Activated naive CD4-positive, alpha-beta T cell treated with anti-CD3 and anti-CD28 coated beads, Interleukin-2, amount 10 ng/mL, durations not matched to agents 5 hours and 36 hours (primary cell): ENCODE measurements around the gene RNF215. TPM values are rescaled to one million over a fixed set of nuclear protein-coding genes. Genes with fewer than 3 reads are reported as not detected.

ENCODE experiments used
- total RNA-seq, 2 experiments: library from RNA; stranded (reverse); gene quantifications; one replicate each; pipeline ENCODE4 v1.2.3, GENCODE V29; 2021

Gene RNF215
- 1 to 10 TPM; 8.6 to 9.2 TPM for total RNA-seq

DNA sequence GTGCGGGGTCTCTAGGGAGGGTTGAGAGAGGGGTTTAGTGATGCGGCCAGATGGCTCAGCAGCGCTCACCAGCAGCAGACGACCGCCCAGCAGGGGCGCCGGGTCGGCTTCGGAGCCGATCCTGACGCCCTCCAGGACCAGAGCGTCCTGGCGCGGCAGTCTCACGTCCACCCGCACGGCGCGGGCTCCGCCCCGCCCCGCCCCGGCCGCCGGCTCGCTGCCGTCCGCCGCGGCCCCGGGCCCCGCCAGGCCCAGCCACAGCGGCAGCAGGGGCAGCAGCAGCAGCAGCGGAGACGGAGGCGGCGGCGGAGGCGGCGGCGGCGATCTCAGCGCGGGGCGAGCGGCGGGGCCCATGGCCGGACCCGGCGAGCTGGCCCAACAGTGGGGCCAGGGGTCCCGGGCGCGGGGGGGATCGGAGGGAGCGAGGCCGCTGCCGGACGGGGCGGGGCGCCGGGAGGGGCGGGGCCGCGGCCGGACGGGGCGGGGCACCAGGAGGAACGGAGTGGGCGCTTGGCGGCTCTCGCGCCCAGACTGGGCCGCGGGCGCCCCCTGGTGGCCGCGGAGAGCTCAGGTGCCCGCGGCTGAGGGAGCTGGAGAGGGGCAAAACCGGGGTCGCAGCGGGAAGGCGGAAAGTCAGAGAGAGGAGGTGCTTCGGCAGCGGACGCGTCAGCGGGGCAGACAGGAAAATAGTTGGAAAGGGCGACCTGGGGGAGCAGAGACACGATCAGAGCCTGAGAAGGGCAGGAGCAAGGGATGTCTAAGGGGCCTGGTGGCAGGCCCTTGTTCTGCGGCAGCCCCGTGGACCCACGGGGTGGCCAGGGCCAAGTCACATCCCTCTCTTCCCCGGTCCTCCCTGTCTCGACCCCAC is at the start of gene RNF215:
TSS of gene RNF215 (minus strand) at position 452 of the 868 bp plus-strand sequence. CDS start at position 354, 98 bp downstream.

DNA sequence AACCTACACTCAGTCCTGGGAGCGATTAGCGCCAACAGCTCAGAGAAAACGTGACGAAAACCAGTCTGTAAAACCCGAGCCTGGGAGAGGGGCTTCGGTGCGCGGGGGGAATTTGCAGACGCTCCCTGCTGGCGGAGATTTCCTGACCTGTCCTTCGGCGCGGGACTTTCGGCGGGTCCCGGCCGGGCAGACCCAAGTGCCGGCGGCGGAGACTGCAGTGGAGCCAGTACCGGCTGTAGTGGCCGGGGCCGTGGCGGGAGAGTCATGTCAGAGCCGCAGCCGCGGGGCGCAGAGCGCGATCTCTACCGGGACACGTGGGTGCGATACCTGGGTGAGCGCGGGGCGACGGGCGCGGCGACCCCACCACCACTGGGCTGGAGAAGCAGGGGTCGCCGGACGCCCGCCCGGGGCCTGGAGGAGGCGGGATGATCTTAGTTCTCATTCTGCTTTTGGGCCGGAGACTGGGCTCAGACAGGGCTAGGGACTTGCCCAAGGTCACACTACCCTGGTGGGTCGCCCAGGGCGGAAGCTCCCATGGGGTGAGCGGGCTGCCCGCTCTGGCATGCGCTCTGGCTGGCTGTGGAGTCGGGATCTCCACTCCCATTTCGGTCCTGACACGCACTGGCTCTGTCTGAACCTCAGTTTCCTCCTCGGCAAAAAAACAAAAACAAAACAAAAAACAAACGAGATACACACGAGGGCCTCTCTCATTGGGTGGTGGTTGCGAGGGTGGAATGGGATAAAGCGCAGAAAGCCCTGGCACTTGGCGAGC is 38.6 kb upstream of the RNF215 start, which contains the start of gene MTFP1:
TSS of gene MTFP1 (plus strand) at position 153 of the 772 bp plus-strand sequence. CDS start at position 265, 112 bp downstream.

DNA sequence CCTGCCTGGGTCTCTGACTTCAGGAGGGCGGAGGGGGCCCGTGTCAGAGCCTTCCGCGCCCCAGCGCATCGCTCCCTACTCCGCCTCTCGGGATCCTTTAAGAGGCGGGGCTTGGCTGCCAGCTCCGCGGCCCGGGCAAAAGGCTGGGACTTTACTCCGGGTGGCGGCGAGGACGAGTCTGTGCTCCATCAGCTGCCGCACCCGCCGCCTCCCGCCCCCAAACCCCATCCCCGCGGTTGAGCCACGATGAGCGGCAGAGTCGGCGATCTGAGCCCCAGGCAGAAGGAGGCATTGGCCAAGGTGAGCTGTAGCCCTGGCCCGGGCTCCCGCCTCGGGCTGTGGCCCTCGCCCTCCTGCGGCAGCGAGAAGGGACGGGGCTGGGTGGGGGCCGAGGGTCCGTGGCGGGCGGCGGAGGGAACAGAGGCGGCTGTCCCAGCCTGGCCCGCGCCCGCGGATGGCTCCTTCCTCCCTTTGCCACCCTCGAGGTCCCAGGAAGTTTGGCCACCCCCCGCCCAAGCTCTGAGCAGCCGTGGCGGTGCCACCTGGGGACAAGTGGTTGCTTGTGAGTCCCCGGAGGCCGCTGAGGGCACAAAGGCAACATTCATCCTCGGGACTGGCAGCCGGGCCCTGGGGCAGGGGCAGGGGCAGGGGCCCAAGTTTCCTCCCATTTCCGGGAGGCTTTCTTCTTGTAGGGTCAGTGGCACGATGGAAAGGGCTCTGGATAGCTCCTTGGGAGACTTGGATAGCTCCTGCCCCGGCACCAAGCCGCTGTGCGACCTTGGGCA is 9.9 kb upstream of the RNF215 start, which contains the start of gene SEC14L2:
TSS of gene SEC14L2 (plus strand) at position 148 of the 785 bp plus-strand sequence. CDS start at position 247, 99 bp downstream.

DNA sequence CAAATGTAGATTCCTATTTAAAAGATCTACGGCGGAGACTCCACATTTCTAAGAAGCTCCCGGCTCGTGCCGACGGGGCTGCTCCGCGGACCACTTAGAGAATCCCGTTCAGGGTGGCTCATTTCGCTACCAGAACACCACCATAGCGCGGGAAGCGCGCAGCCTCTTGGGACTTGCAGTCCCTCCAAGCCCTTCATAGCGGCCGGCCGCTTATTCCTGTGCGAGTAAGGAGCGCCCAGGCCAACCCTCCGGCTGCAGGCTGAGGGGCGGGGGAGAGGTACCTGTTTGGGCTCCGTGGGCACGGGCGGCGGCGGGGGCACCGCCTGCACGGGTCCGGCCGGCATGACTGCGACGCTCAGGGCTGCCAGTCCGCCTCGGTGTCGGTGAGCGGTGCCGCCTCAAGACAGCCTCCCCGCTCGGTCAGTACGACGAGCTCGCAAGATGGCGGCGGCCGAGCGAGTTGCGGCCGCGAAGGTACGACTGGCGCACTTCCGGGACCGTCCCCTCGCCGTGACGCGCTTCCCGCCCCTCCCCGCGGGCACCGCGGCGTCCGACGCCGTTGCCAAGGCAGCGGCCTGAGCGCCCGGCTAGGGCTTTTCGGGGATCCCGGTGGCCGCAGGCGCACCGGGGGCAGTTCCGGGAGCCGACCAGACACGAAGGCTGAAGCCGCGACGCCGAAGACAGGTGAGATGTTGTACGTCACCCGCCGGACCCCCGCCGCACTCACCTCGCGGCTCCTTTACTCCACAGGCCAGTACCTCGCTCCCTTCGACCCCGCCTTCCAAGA is 30.6 kb downstream of the RNF215 start, which contains the start of the genes CCDC157 and SF3A1:
TSS of gene CCDC157 (plus strand) at position 559 of the 787 bp plus-strand sequence. CDS start 8,994 bp downstream, outside the sequence.
TSS of gene SF3A1 (minus strand) at position 446 of the 787 bp plus-strand sequence. CDS start at position 344, 102 bp downstream.

Other genes starting within 250 kb of the RNF215 start
- 100 to 1,000 TPM; 100 to 102 TPM for gene LIF, start 140.7 kb downstream of the RNF215 start, total RNA-seq
- gene OSM, start 120.6 kb downstream of the RNF215 start, total RNA-seq, result 10 to 100 TPM; 72.0 to 74.5 TPM
- 10 to 100 TPM; 19.4 to 20.0 TPM for gene CASTOR1, start 97.9 kb downstream of the RNF215 start, total RNA-seq
- 10 to 100 TPM; 50.4 to 50.9 TPM for gene TBC1D10A, start 60.5 kb downstream of the RNF215 start, total RNA-seq
- gene SF3A1, start 30.5 kb downstream of the RNF215 start, total RNA-seq, result 100 to 1,000 TPM; 217 to 233 TPM
- gene CCDC157, start 30.4 kb downstream of the RNF215 start, total RNA-seq, result 1 to 10 TPM; 3.3 to 4.2 TPM
- gene SEC14L2, start 9.6 kb upstream of the RNF215 start, total RNA-seq, result 1 to 10 TPM; 7.7 to 9.4 TPM
- gene MTFP1, start 38.4 kb upstream of the RNF215 start, total RNA-seq, result 10 to 100 TPM; 51.7 to 55.4 TPM
- under 1 TPM in 1 of 2 experiments, not detected in 1; 0.10 TPM for gene SEC14L3, start 84.6 kb upstream of the RNF215 start, total RNA-seq
- gene SEC14L4, start 118.3 kb upstream of the RNF215 start, total RNA-seq, result not detected
- not detected for gene SEC14L6, start 159.3 kb upstream of the RNF215 start, total RNA-seq
- not detected for gene GAL3ST1, start 187.3 kb upstream of the RNF215 start, total RNA-seq
- gene PES1, start 204.5 kb upstream of the RNF215 start, total RNA-seq, result 10 to 100 TPM; 55.2 to 55.6 TPM
- under 1 TPM; 0.23 to 0.24 TPM for gene TCN2, start 219.8 kb upstream of the RNF215 start, total RNA-seq
- 1 to 10 TPM; 2.0 TPM for gene SLC35E4, start 248.4 kb upstream of the RNF215 start, total RNA-seq